HepG2 (cell line): ENCODE data around the gene EXOC6B. TPM values are rescaled to one million over a fixed set of nuclear protein-coding genes. Genes with fewer than 3 reads are reported as not detected.

Experiments
- CAMTA2 ChIP-seq: sonication (generic); formaldehyde crosslinking; IDR thresholded peaks from 2 replicates; pipeline ENCODE4 v1.4.0; 2020; ENCODE audit warnings: mild to moderate bottlenecking, missing genetic modification reagents, borderline replicate concordance
- CBX2 ChIP-seq, 2 experiments: fragments of 200-600 bp in 1 of 2; sonication (generic); formaldehyde crosslinking in 1 of 2; IDR thresholded peaks; 2 replicates each; pipeline versions ENCODE4 v1.7.0 to v1.8.1; 2018 to 2022; ENCODE audit warnings: low read depth in 2 of 2, low read length in 1 of 2, mild to moderate bottlenecking in 1 of 2, missing genetic modification reagents in 1 of 2
- CCDC6 ChIP-seq: sonication (generic); formaldehyde crosslinking; IDR thresholded peaks from 2 replicates; pipeline ENCODE4 v1.8.1; 2022; ENCODE audit warnings: mild to moderate bottlenecking, missing genetic modification reagents, moderate library complexity
- DR1 ChIP-seq: sonication (generic); formaldehyde crosslinking; IDR thresholded peaks from 2 replicates; pipeline ENCODE4 v1.8.0; 2021; ENCODE audit warnings: mild to moderate bottlenecking, missing genetic modification reagents, inconsistent platforms
- EHMT2 ChIP-seq: fragments of 200-600 bp; sonication (generic); IDR thresholded peaks from 2 replicates; pipeline ENCODE4 v1.7.0; 2017; ENCODE audit warnings: antibody characterized with exemption, low read depth, low read length, borderline replicate concordance
- GATA4 ChIP-seq: sonication (generic); IDR thresholded peaks from 2 replicates; pipeline ENCODE4 v1.6.1; 2016; ENCODE audit warnings: antibody characterized with exemption, low read depth, borderline replicate concordance
- HNRNPUL1 ChIP-seq: fragments of 200-400 bp; formaldehyde crosslinking; IDR thresholded peaks from 2 replicates; pipeline ENCODE4 v1.6.1; 2017; ENCODE audit warnings: low read depth, mild to moderate bottlenecking, low read length, moderate library complexity
- KDM3A ChIP-seq: IDR thresholded peaks from 2 replicates; pipeline ENCODE4 v1.6.1; 2018; ENCODE audit warnings: low read depth, missing compliant biosample characterization
- MAFK ChIP-seq, 2 experiments: IDR thresholded peaks in 1 of 2; conservative IDR thresholded peaks in 1 of 2; 2 replicates each; pipeline ENCODE4 v1.6.1; 2011; ENCODE audit warnings: improper control_type of control experiment in 2 of 2, low read length in 2 of 2
- MTF2 ChIP-seq: sonication (generic); formaldehyde crosslinking; IDR thresholded peaks from 2 replicates; pipeline ENCODE4 v1.5.0; 2020; ENCODE audit warnings: missing genetic modification reagents, borderline replicate concordance
- MYC ChIP-seq: sonication (generic); formaldehyde crosslinking; IDR thresholded peaks from 2 replicates; pipeline ENCODE4 v1.9.0; 2021; ENCODE audit warnings: missing genetic modification reagents, borderline replicate concordance
- NR2F6 ChIP-seq, 2 experiments: IDR thresholded peaks; 2 replicates each; pipeline ENCODE4 v1.6.1; 2016; ENCODE audit warnings: antibody characterized with exemption in 1 of 2, mild to moderate bottlenecking in 1 of 2
- RELA ChIP-seq: sonication (generic); formaldehyde crosslinking; IDR thresholded peaks from 2 replicates; pipeline ENCODE4 v1.4.0; 2020; ENCODE audit warnings: missing genetic modification reagents
- RXRA ChIP-seq: sonication (generic); formaldehyde crosslinking; IDR thresholded peaks from 2 replicates; pipeline ENCODE4 v1.5.1; 2020; ENCODE audit warnings: missing genetic modification reagents
- ZBTB8A ChIP-seq: sonication (generic); formaldehyde crosslinking; IDR thresholded peaks from 2 replicates; pipeline ENCODE4 v1.4.0; 2020; ENCODE audit warnings: mild to moderate bottlenecking, low read depth, missing genetic modification reagents, borderline replicate concordance
- ZNF552 ChIP-seq: sonication (generic); formaldehyde crosslinking; IDR thresholded peaks from 2 replicates; pipeline ENCODE4 v1.9.0; 2022; ENCODE audit warnings: missing genetic modification reagents, mild to moderate bottlenecking, borderline replicate concordance
- ZNF567 ChIP-seq: sonication (generic); formaldehyde crosslinking; IDR thresholded peaks from 2 replicates; pipeline ENCODE4 v1.8.1; 2023; ENCODE audit warnings: mild to moderate bottlenecking, missing genetic modification reagents, borderline replicate concordance
- ZNF589 ChIP-seq: sonication (generic); formaldehyde crosslinking; conservative IDR thresholded peaks from 2 replicates; pipeline ENCODE4 v1.8.0; 2022; ENCODE audit warnings: mild to moderate bottlenecking, moderate library complexity, missing genetic modification reagents
- ZNF652 ChIP-seq: IDR thresholded peaks from 2 replicates; pipeline ENCODE4 v1.6.1; 2016; ENCODE audit warnings: low read depth, borderline replicate concordance
- ZSCAN25 ChIP-seq: sonication (generic); formaldehyde crosslinking; IDR thresholded peaks from 2 replicates; pipeline ENCODE4 v1.8.0; 2022; ENCODE audit warnings: mild to moderate bottlenecking, missing genetic modification reagents
- polyA plus RNA-seq, 8 experiments: library from polyadenylated mRNA; depleted of rRNA in 3 of 8; stranded (reverse) in 7 of 8; unstranded in 1 of 8; fragments of >200 nt; fragmentation: Illumina TruSeq in 4 of 8; extraction: Trizol in 4 of 8; gene quantifications; 2 replicates each; pipeline versions ENCODE4 v1.2.1 to v1.2.3, GENCODE V29; 2011 to 2016; ENCODE audit warnings: low read depth in 4 of 8, missing spikeins in 1 of 8, mixed read lengths in 1 of 8; ENCODE audit not compliant: insufficient read depth in 1 of 8
- total RNA-seq, 5 experiments: library from RNA; depleted of rRNA; stranded (reverse); fragments of >200 nt; fragmentation: Illumina TruSeq; extraction: Trizol; gene quantifications; 2 replicates each; pipeline ENCODE4 v1.2.3, GENCODE V29; 2016; ENCODE audit warnings: low read depth in 1 of 5
- TF ChIP-seq, protein P1 (sequence below): sonication (generic); formaldehyde crosslinking; IDR thresholded peaks from 2 replicates; pipeline ENCODE4 v1.4.0; 2020; ENCODE audit warnings: mild to moderate bottlenecking, missing genetic modification reagents
- TF ChIP-seq, protein P2 (sequence below): sonication (generic); formaldehyde crosslinking; IDR thresholded peaks from 2 replicates; pipeline ENCODE4 v1.5.0; 2020; ENCODE audit warnings: mild to moderate bottlenecking, missing genetic modification reagents, borderline replicate concordance
- TF ChIP-seq, protein P3 (sequence below): sonication (generic); formaldehyde crosslinking; IDR thresholded peaks from 2 replicates; pipeline ENCODE4 v1.4.0; 2020; ENCODE audit warnings: missing genetic modification reagents

The EXOC6B gene
- total and polyA plus RNA-seq, 2 of the 13 experiments (the other 11 are each of a cell fraction or from before 2014, with no cell fraction given), result 9.1 to 15.9 TPM

DNA sequence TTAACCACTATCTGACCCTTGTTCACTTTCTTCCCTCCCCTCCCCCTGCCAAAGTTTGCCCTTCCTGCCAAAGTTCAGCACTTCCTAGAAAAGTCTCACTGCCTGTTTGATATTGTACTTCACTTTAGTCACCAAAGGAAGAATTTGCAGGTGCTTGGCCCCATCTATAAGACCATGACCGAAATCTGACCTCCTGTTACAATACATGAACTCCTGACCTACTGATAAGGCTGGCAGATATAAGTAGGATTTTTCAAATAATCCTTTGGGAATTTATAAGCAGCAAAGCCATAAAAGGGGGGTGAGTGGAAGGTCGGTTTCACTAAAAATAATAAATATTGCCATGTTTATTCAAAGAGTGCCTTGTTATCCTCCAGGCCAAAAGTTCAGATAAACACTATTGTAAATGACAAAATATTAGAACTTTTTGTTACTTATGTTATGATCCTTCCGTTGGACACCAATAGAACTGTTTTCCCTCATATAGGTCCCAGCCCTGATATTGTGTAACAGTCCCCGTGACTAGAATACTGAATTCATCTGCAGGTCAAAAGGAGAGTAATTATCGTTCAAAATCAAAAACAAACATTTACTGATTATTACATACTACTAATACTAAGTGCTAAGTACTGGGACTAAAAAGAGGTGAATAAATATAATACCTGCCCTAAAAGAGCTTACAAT is 277.6 kb downstream of the EXOC6B start (continued):
- no peak for TF ChIP-seq CBX2 (IDR thresholded peaks at IDR 0.05; ENCODE audit: low read depth, low read length)
- TF ChIP-seq CBX2 (CRISPR knock-in tag; IDR thresholded peaks at IDR 0.05; ENCODE audit: low read depth), result no peak
- peak; percentile 50; the same call in 1 of the 2 replicates for TF ChIP-seq EHMT2
- TF ChIP-seq CAMTA2, result no peak
- no peak for TF ChIP-seq KDM3A (CRISPR knock-in tag)
- no peak for TF ChIP-seq MAFK (conservative IDR thresholded peaks at IDR 0.05 in 1 of 2, IDR thresholded peaks at IDR 0.05 in 1 of 2; ENCODE audit: low read length in 2 of 2)
- TF ChIP-seq ZNF589 (CRISPR knock-in tag), result no peak
- TF ChIP-seq CCDC6, result no peak
- TF ChIP-seq ZNF652, result no peak
- no peak for TF ChIP-seq ZSCAN25
- TF ChIP-seq NR2F6 (IDR thresholded peaks at IDR 0.05), result peak; percentile 84
- TF ChIP-seq NR2F6 (CRISPR knock-in tag; IDR thresholded peaks at IDR 0.05), result peak; percentile 66; the same call in 1 of the 2 replicates
- no peak for TF ChIP-seq DR1 (CRISPR knock-in tag)
- TF ChIP-seq, protein P1, sequence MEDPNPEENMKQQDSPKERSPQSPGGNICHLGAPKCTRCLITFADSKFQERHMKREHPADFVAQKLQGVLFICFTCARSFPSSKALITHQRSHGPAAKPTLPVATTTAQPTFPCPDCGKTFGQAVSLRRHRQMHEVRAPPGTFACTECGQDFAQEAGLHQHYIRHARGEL, result no peak
- TF ChIP-seq ZNF567, result no peak
- TF ChIP-seq RELA (CRISPR knock-in tag), result no peak
- TF ChIP-seq GATA4, result no peak; the same call in 1 of the 2 replicates
- TF ChIP-seq, protein P2, sequence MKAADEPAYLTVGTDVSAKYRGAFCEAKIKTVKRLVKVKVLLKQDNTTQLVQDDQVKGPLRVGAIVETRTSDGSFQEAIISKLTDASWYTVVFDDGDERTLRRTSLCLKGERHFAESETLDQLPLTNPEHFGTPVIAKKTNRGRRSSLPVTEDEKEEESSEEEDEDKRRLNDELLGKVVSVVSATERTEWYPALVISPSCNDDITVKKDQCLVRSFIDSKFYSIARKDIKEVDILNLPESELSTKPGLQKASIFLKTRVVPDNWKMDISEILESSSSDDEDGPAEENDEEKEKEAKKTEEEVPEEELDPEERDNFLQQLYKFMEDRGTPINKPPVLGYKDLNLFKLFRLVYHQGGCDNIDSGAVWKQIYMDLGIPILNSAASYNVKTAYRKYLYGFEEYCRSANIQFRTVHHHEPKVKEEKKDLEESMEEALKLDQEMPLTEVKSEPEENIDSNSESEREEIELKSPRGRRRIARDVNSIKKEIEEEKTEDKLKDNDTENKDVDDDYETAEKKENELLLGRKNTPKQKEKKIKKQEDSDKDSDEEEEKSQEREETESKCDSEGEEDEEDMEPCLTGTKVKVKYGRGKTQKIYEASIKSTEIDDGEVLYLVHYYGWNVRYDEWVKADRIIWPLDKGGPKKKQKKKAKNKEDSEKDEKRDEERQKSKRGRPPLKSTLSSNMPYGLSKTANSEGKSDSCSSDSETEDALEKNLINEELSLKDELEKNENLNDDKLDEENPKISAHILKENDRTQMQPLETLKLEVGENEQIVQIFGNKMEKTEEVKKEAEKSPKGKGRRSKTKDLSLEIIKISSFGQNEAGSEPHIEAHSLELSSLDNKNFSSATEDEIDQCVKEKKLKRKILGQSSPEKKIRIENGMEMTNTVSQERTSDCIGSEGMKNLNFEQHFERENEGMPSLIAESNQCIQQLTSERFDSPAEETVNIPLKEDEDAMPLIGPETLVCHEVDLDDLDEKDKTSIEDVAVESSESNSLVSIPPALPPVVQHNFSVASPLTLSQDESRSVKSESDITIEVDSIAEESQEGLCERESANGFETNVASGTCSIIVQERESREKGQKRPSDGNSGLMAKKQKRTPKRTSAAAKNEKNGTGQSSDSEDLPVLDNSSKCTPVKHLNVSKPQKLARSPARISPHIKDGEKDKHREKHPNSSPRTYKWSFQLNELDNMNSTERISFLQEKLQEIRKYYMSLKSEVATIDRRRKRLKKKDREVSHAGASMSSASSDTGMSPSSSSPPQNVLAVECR (CRISPR knock-in tag), result no peak
- TF ChIP-seq ZNF552, result no peak
- TF ChIP-seq RXRA (CRISPR knock-in tag), result peak; percentile 93; the same call in 1 of the 2 replicates
- TF ChIP-seq HNRNPUL1, result no peak
- TF ChIP-seq MYC (CRISPR knock-in tag), result no peak
- TF ChIP-seq, protein P3, sequence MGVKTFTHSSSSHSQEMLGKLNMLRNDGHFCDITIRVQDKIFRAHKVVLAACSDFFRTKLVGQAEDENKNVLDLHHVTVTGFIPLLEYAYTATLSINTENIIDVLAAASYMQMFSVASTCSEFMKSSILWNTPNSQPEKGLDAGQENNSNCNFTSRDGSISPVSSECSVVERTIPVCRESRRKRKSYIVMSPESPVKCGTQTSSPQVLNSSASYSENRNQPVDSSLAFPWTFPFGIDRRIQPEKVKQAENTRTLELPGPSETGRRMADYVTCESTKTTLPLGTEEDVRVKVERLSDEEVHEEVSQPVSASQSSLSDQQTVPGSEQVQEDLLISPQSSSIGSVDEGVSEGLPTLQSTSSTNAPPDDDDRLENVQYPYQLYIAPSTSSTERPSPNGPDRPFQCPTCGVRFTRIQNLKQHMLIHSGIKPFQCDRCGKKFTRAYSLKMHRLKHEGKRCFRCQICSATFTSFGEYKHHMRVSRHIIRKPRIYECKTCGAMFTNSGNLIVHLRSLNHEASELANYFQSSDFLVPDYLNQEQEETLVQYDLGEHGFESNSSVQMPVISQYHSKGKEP (CRISPR knock-in tag), result no peak
- no peak for TF ChIP-seq MTF2 (CRISPR knock-in tag)
- no peak for TF ChIP-seq ZBTB8A (CRISPR knock-in tag)
